Myometrial cell (primary cell): ENCODE results near the gene YARS2. TPM values are rescaled to one million over a fixed set of nuclear protein-coding genes. Genes with fewer than 3 reads are reported as not detected.

ENCODE experiments used
- total RNA-seq: library from RNA; depleted of rRNA; stranded (reverse); fragments of >200 nt; gene quantifications from 2 replicates; pipeline ENCODE4 v1.2.3, GENCODE V29; 2015

Gene YARS2
- total RNA-seq: 42.7 and 44.1 TPM in 2 replicates

DNA sequence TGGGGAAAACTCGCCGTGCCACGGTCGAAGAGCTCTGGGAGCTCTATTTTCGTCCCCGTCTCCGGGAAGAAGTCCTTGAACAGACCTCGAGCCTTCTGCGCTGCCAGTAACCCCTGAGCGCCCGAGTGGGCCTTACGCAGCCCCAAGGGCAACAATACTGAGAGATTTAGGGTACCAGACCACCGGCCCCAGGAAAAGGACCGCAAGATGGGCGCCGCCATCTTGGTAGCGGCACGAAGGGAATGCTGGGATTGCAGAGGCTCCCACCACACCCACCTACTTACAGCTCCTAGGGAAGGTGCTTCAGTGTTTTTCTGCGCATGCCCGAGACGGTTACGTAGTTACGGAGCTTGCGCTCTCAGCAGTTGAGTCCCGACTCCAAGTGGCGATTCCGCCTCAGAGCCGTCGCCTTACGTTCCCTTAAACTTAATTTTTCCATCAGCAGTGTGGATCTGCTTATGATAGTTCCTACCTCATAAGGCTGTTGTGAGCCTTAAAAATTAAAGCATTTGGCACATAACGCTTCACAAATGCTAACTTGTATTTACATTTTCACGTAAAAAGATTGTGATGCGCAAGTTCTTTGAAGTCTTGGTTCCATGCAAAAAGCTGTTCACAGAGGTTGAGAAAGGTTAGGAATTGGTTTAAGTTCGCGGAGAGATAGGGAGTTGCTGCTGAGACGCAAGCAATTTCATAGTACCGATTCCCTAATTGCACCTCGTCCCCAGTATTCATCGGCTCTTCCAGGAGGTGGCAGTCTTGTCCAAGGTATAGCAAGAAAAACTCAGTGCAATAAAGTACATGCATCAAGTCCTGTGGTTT lies at the start of gene YARS2:
Gene YARS2, minus strand, starts transcription at position 244 of the 822 bp plus-strand sequence. Its CDS starts 23 bp downstream, at position 221.

Other genes starting within 250 kb of the YARS2 start
- 47.9 and 53.7 TPM in 2 replicates for gene DNM1L, start 76.6 kb downstream of the YARS2 start, total RNA-seq
- gene PKP2, start 140.9 kb upstream of the YARS2 start, total RNA-seq: 6.3 and 6.9 TPM in 2 replicates